SKM-1 (cell line): ENCODE measurements around the gene C16orf89.

Experiments used
- DNase-seq: peaks from one replicate; lab custom pipeline; 2025; ENCODE audit not compliant: unreplicated experiment; lab: John Stamatoyannopoulos, UW

Gene C16orf89

DNA sequence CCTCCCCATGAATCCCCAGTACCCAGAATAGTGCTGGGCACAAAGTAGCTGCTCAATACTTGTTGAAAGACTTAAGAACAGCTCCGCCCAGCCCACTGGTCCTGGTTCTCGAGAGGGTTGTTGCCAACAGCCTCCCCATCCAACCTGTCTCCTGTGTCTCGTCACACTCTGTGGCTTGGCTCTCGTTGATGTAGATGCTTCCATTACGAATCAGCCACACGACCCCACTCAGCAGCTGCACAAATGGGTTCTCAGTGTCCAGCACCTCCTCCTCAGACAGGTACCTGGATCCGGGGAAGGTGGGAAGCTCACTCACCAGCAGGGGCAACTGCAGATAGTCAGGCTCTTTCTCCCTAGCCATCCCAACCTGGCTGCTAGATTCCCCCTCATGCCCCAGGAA lies 34.2 kb downstream of the C16orf89 start:
- DNase-seq: no peak

DNA sequence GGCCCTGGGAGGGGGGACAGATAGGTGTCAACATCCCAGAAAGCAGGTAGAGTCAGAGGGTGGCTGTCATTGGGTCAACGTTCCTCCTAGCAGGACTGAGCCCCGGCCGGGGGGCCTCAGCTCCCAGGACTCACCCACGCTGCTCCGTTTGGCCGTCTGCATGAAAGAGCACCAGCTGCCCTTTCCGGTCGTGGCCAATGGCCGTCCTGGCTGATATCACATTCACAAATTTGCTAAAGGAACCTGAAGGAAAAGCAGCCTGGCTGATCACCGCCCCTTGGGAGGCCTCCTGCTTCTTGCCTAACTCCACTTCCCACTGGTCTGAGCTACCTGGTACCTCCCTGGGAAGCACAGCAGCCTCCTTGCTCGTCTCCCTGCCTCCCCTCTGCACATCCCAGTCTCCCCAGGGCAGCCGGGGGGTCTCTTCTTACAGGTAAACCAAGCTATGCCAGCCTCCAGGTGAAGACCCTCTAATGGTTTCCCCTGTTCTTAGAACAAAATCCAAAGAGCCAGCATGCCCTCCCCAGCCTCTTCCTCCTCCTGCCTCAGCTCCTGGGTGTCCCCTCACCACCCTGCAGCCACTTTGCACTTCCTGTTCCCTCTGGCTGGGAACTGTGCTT lies 35.4 kb downstream of the C16orf89 start:
- no peak for DNase-seq

DNA sequence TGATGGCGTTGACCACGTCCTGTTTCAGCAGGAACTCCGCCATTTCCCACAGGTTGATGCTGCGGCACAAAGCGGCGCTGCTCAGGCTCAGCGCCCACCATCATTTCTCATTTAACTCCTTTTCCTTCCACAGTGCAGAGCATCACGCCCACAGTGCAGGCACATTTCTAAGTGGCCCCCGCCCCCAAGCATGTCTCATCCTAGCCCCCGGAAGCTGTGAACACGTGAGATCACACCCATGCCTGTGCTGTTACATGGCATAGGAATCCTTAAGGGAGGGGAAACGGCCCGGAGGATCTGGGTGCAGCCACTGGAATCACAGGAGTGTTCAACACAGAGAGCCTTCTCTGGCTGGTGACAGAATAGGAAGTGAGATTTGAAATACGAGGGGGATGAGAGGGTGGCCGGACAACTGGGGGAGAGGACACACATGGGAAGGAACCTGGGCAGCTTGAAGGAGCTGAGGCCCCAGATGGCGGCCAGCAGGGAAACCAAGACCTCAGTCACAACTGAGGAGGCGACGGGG lies 36.7 kb downstream of the C16orf89 start:
- no peak for DNase-seq

DNA sequence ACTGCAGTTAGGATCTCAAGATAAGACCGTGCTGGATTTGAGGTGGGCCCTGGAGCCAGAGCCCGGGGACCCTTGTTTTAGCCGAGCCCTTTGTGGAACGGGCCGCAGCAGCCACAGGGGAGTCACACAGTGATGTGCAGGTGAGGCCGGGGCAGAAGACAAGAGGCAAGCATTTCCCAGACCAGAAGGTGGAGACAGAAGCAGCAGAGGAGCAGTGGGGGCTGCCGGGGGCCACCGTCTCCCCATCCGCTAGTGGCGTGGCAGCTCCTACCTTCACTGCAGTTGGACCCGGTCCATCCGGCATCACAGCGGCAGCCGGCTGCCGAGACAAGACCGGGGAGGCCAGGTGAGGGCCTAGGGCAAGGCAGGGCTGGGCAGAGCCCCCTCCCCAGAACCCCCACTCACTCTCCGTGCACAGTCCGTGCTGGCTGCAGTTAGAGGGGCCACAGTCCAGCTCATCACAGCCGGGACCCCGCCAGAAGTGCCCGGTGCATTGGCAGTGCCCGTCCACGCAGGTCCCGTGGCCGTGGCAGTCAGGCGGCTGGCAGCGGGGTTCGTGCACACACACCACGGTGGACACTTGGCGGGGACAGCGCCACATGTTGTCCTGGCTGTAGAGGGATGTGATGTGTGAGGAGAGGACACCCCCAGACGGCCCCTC lies 38.1 kb downstream of the C16orf89 start:
- DNase-seq: no peak

DNA sequence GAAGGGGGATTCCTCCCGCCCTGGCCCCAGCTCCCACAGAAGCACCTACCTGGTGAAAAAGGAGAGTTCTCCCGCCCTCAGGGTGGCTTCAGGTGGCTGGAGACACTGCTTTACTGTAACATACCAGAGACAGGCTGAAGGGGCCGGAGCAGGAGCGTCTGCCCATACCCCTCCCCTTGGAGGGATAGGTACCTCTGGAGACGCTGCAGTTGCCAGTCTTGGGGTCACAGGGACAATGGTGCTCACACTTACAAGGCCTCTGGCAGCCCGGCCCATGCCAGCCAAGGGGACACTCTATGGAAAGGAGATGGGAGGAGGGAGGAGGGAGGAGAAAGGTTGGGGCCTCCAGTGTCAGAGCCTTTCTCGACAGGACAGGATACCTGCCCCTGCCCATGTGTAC lies 38.7 kb downstream of the C16orf89 start:
- DNase-seq: no peak

DNA sequence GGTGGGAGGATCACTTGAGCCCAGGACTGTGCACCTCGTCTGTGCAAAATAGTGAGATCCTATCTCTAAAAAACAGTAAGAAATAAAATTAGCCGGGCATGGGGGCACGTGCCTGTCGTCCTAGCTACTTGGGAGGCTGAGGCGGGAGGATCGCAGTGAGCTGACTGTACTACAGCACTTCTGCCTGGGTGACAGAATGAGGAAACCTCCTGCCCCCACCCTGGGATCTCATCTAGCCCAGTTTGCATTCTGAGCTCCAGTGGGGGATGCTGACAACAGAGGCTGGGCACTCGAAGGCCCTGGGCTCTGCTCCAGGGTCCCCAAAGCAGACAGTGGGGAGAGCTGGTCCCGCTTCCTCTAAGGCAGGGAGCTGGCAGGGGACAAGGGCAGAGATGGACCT lies 39.1 kb downstream of the C16orf89 start:
- no peak for DNase-seq

DNA sequence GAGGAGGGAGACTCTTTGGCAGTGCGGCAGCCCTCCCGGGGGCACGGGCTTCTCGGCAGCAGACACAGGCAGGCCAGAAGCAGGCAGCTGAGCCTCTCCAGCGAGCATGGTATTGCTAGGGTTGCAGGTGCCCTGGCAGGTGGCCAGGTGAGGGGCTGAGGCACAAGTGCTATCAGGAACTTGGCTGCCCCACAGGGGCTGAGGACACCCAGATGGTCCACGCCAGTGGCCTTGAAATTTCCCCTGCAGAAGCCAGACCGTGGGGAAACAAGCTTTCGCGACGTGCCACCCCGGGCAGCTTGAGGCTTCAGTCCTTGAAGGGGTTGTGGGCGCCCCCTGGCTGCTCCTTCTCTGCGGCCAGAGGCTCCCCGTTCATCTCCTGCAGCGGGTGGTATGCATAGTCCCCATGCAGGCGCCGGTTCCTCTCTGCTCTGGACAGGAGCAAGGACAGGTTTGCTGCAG lies 40.6 kb downstream of the C16orf89 start:
- no peak for DNase-seq

DNA sequence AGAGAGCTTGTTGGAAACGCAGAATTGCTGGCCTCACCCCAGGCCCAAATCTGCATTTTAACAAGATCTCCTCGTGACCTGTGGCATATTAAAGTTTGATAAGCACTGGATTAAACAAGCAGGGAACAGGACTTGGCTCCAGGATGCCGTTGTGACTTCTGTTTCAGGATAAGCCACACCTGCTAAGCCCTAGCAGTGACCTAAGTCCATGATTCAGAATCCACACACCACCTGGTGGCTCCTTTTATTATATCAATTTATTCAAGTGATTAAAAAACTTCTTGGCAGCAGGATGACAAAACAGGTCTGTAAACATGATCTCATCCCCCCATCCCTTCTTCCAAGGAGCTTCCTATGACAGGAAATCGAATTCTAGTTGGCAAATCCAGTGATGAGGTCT lies 41.1 kb downstream of the C16orf89 start:
- no peak for DNase-seq

DNA sequence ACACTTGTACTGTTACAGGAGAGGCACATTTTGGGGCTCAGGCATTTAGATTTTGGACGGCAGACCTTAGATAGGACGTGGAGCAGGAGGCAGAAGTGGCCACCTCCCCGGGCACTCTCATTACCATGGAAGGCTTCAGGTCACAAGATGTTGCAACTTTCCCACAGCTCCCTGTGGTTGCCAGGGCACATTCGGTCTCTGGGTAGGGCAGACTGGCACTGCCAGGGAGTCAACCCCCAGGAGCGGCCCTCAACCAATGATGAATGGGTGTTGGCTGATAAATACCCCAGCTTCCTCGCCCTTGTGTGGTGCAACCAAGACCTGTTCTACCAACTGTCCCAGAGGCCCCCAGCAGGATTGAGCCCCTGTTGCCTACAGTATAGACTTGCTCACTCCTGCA lies 43.2 kb downstream of the C16orf89 start:
- no peak for DNase-seq

DNA sequence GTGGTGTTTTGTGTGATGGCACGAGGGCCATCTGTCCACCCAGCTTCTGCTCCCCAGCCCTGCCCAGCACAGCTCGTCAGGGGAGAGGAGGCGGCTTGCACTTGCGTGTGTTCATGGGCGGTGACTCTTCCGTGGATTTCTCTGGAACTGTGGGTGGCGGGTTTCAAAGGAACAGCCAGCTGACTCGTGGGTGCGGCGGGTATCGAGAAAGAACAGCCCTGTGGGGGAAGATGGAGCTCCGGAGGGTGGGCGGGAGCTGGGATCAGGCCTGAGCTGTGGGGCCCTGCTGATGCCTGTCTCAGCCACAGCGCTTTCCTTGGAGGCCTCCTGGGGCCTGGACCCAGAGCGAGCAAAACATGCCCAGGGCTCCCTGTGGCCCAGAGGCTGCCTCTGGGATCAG lies 45.2 kb downstream of the C16orf89 start:
- DNase-seq: no peak

DNA sequence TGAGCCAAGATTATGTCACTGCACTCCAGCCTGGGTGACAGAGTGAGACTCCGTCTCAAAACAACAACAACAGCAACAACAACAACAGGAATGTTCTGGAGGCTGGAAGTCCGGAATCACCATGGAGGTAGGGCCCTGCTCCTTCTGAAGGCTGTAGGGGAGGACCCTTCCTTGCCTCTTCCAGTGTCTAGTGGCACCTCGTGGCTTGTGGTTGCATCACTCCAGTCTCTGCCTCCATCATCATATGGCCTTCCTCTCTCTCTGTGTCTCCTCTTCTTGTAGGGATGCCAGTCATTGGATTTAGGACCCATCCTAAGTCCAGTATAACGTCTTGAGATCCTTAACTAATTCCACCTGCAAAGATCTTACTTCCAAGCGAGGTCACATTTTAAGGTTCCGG lies 46.0 kb downstream of the C16orf89 start:
- no peak for DNase-seq

DNA sequence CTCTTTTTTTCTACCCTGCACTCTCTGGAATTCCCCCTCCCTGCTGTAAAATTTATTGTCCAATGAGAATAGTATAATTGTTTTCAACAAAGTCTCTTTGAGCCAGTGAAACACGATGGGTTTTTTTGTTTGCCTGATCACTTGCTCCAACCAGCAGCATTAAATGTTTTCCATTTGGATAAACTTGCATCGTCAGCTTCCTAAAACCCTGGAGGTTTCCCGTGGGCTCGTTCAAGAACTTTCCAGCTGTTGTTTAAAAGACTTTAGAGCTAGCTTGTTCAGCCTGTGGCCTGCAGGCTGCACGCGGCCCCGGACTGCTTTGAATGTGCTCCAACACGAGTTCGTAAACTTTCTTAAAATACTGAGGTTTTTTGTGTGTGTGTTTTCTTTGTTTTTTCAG lies 47.0 kb downstream of the C16orf89 start:
- no peak for DNase-seq

DNA sequence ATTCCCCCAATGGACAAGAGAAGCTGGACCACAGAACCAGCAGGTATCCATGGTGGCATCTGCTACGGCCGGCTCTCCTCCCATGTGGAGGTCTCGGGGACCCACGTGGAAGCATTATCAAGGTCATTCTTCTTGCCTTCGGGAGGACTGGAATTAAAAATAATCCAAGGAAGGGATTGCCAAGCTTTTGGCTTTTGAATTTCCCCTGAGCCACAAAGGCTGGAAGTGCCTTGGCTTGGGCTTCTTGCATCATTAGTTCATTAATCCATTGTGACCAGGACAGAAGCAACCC lies 48.1 kb downstream of the C16orf89 start:
- no peak for DNase-seq

DNA sequence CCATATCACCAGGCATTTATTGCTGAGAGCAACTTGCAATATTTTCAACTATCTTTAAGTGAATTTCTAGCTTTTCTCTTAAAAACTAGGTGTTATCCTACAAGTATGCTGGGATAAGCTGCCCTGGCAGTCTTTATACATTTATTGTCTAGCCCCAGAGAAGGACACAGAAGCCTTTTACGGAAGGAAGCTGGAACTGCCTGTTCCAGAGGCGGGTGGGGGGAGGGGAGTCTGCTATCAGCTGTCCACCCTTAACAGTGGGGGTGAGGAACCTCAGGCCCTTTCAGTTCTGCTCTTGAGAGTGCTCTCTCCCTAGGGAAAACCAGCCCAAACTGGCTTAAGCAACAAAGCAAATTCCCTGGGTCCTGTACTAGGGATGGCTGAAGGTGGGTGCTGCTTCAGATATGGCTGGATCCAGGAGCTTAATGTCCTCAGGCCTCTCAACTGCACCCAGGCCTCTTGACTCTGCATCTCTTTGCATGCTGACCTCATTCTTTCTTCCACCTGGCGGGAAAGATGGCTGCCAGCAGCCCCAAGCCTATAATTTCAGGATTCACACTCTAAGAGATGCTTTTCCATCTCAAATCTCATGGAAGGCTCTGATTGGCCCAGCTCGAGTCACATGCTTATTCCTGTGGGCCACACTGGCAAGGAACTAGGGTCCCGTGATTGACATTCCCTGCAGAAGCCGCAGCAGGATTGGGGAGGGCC lies 48.6 kb downstream of the C16orf89 start:
- no peak for DNase-seq

DNA sequence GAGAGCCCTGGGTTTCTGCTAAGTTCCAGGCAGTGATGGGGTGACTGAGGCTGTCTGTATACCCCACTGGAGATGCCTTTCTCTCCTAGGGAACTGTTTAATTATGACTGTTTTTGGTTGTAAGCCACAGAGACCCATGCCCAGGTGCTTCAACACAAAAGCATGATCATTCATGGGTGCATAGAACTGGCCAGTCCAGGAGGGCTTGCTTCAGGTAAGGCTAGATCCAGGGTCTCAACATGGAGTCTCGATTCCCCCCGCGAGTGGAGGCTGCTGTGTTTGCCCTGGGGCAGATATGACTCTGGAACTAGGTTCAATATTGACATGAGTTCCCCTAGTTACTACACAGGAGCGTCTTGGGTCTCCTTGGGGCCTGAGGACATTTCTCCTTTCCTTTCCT lies 49.9 kb downstream of the C16orf89 start:
- no peak for DNase-seq

DNA sequence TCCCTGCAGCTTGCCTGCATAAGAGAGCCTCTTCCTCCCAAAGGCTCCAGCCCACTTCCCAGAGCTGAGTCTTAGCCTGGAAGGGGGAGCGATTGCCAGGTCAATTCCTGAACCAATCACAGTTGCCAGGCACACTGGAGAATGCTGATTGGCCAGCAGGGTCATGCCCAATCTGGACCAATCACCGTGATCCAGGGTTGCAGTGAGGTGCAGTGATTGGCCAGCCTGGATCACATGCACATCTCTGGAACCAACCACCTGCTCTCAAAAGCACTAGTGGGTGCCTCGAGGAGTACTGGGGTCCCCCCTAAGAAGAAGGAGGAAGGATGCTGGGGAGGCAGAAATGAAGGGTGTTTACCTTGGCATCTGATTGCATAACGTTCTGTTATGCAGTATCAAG lies 50.4 kb downstream of the C16orf89 start:
- no peak for DNase-seq

DNA sequence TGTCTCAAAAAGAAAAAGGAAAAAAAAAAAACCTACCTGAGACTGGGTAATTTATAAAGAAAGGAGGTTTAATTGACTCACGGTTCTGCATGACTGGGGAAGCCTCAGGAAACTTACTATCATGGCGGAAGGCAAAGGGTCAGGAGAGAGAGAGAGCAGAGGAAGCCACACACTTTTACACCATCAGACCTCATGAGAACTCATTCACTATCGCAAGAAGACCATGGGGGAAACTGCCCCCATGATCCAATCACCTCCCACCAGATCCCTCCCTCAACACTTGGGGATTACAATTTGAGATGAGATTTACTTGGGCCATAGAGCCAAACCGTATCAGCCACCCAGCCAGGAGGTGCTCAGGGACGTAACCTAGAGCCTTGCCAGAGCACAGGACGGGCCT lies 52.9 kb downstream of the C16orf89 start:
- DNase-seq: no peak

DNA sequence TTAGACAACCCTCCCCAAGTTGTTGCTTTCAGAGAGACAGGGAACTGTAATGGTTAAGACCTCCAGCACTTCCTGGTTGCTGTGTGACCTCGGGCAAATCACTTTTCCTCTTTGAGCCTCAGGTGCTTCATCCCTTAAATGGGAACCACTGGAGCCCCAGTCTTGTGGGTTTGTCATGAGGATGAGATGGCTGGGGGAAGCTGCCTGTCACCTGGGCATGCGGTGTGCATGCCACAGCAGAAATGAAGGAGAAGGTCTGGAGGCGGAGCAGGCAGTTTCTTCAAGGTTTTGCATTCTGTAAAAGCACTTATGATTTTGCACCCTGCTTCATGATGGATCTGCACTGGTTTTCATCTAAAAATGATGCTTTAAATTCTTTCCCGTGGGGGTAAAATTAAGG lies 54.1 kb downstream of the C16orf89 start:
- DNase-seq: no peak

DNA sequence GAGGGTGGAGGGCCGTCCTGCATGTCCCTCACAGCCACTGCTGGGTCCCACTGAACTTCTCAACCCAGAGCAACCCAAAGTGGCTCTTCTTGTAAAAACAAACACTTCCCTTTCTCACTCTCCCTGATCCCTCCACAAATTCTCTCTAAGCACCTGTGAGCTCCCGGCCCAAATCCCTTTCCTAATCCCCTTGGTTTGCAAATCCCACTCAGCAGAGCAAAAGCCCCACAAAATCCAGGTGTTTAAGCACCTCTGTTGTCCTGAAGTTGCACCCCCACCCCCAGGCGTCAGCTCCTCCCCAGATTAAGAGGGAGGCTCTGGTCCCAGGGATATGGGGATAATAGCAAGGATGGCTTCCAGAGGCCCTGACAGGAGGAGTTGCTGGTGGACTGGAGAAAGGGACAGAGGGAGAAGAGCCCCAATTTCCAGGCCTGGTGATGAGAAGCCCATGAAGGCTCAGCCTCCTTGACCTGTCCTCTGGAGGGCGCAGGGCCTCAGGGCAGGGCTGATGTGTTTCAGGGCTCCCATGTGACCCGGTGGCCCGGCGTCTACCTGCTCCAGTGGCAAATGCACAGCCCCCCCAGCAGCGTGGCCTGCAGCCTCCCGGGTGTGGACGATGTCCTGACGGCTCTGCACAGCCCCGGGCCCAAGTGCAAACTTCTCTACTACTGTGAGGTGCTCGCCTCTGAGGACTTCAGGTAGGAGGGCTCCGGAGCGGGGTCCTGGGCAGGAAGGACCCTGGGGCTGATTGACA lies 55.0 kb downstream of the C16orf89 start:
- no peak for DNase-seq

DNA sequence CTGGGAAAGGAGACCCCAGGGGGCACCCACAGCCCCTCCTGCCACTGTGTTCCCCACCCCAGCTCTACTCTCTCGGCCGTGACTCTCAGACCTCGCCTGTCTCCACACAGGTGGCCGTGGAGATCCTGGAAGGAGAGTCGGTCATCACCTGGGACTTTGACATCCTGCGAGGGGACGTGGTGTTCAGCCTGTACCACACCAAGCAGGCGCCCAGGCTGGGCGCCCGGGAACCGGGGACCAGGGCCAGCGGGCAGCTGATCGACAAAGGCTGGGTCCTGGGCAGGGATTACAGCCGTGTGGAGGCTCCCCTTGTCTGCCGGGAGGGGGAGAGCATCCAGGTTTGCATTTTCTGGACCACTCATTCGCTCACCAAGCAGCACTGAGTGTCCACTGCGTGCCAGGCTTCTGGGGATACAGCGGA lies 57.4 kb downstream of the C16orf89 start:
- no peak for DNase-seq

DNA sequence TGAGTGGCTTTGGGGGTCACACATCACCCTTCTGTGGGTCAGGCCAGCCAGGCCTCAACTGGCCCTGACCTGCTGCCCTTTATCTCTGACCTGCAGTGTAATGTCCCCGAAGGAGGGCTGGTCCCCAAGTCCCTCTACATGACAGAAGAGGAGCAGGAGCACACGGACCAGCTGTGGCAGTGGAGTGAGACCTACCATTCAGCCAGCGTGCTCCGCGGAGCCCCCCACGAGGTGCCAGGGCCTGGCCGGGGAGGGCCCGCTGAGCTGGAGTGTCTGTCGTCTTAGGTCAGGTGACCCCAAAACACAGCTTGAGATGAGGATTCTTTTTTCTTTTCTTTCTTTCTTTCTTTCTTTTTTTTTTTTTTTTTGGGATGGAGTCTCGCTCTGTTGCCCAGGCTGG lies 58.5 kb downstream of the C16orf89 start:
- no peak for DNase-seq
